Activated CD8-positive, alpha-beta memory T cell treated with anti-CD3 and anti-CD28 coated beads for 1 hour (primary cell): Measurements from ENCODE around the gene CRYZL1.

Experiments
- DNase-seq, 2 donors: peaks; one replicate each; pipeline ENCODE4 v3.0.0-alpha.2; 2020; ENCODE audit warnings: low read depth in 1 of 2; ENCODE audit errors: extremely low read depth in 1 of 2

Gene CRYZL1

GRCh38 chr21:33566514-33566913 is 75.0 kb downstream of the CRYZL1 start:
- DNase-seq = no peak

- no peak for DNase-seq
Observed at GRCh38 chr21:33562389-33562788, 79.2 kb downstream of the CRYZL1 start.

GRCh38 chr21:33561373-33561772 is 80.2 kb downstream of the CRYZL1 start:
- DNase-seq = no peak

GRCh38 chr21:33560965-33561364 is 80.6 kb downstream of the CRYZL1 start:
- no peak for DNase-seq

GRCh38 chr21:33559813-33560212 is 81.7 kb downstream of the CRYZL1 start:
- no peak for DNase-seq

GRCh38 chr21:33558777-33559421 is 82.6 kb downstream of the CRYZL1 start:
- DNase-seq = no peak

GRCh38 chr21:33557447-33557846 is 84.1 kb downstream of the CRYZL1 start:
- no peak for DNase-seq

- no peak for DNase-seq
Observed at GRCh38 chr21:33554982-33555344, 86.6 kb downstream of the CRYZL1 start.

- no peak for DNase-seq
Observed at GRCh38 chr21:33554236-33554981, 87.1 kb downstream of the CRYZL1 start.

- no peak for DNase-seq
Observed at GRCh38 chr21:33552999-33553598, 88.4 kb downstream of the CRYZL1 start.

GRCh38 chr21:33552093-33552998 is 89.2 kb downstream of the CRYZL1 start:
- DNase-seq = no peak

GRCh38 chr21:33551664-33552063 is 89.9 kb downstream of the CRYZL1 start:
- DNase-seq = no peak

- no peak for DNase-seq
Observed at GRCh38 chr21:33550772-33551660, 90.5 kb downstream of the CRYZL1 start.

- no peak for DNase-seq
Observed at GRCh38 chr21:33549848-33550771, 91.4 kb downstream of the CRYZL1 start.

GRCh38 chr21:33546086-33546485 is 95.5 kb downstream of the CRYZL1 start:
- no peak for DNase-seq

- DNase-seq = no peak
Observed at GRCh38 chr21:33544451-33545195, 96.9 kb downstream of the CRYZL1 start.

- DNase-seq = peak in 1 of 2 donors; percentile 45
Observed at GRCh38 chr21:33543505-33544129, 97.9 kb downstream of the CRYZL1 start.
